ENCODE results near the gene GNA12. TPM values are rescaled to one million over a fixed set of nuclear protein-coding genes. Genes with fewer than 3 reads are reported as not detected.
A peak's percentile ranks its signal among the peaks of the same experiment; 100 is the strongest.

GNA12 gene
- total RNA-seq, 1 donor from 2014 or later: 68.6 TPM

- no peak overlapping the region for H3K27ac Mint-ChIP-seq
- TF ChIP-seq, protein P1, sequence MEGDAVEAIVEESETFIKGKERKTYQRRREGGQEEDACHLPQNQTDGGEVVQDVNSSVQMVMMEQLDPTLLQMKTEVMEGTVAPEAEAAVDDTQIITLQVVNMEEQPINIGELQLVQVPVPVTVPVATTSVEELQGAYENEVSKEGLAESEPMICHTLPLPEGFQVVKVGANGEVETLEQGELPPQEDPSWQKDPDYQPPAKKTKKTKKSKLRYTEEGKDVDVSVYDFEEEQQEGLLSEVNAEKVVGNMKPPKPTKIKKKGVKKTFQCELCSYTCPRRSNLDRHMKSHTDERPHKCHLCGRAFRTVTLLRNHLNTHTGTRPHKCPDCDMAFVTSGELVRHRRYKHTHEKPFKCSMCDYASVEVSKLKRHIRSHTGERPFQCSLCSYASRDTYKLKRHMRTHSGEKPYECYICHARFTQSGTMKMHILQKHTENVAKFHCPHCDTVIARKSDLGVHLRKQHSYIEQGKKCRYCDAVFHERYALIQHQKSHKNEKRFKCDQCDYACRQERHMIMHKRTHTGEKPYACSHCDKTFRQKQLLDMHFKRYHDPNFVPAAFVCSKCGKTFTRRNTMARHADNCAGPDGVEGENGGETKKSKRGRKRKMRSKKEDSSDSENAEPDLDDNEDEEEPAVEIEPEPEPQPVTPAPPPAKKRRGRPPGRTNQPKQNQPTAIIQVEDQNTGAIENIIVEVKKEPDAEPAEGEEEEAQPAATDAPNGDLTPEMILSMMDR (IDR thresholded peaks at IDR 0.05; ENCODE audit: unreplicated experiment): no peak
- peaks cover 7% of the 10 kb centered on the region for H3K4me1 Mint-ChIP-seq (ENCODE audit: low read depth)
- no peaks in the 10 kb centered on the region for H3K27me3 Mint-ChIP-seq
- no peak for DNase-seq (ENCODE audit: low spot score, unreplicated experiment)
- no peaks in the 10 kb centered on the region for H3K9me3 Mint-ChIP-seq (ENCODE audit: low read depth)
- H3K36me3 Mint-ChIP-seq (ENCODE audit: insufficient read depth): peaks cover 18% of the 10 kb centered on the region
- H3K4me3 Mint-ChIP-seq (ENCODE audit: low read depth): no peak overlapping the region
Observed at GRCh38 chr7:2814946-2815874, 28.9 kb downstream of the GNA12 start.

- H3K4me1 Mint-ChIP-seq (ENCODE audit: low read depth): peaks cover 3% of the 10 kb centered on the region
- H3K36me3 Mint-ChIP-seq (ENCODE audit: insufficient read depth): peaks cover 18% of the 10 kb centered on the region
- TF ChIP-seq, protein P1 (IDR thresholded peaks at IDR 0.05; ENCODE audit: unreplicated experiment): no peak
- H3K9me3 Mint-ChIP-seq (ENCODE audit: low read depth): no peaks in the 10 kb centered on the region
- no peak overlapping the region for H3K4me3 Mint-ChIP-seq (ENCODE audit: low read depth)
- H3K27me3 Mint-ChIP-seq: no peaks in the 10 kb centered on the region
- H3K27ac Mint-ChIP-seq: peak overlapping the region; percentile 77
- no peak for DNase-seq (ENCODE audit: low spot score, unreplicated experiment)
Observed at GRCh38 chr7:2814186-2814945, 29.7 kb downstream of the GNA12 start.

GRCh38 chr7:2813350-2814185 is 30.5 kb downstream of the GNA12 start:
- H3K4me1 Mint-ChIP-seq (ENCODE audit: low read depth): peaks cover 4% of the 10 kb centered on the region
- TF ChIP-seq, protein P1 (IDR thresholded peaks at IDR 0.05; ENCODE audit: unreplicated experiment): no peak
- H3K36me3 Mint-ChIP-seq (ENCODE audit: insufficient read depth): peaks cover 18% of the 10 kb centered on the region
- DNase-seq (ENCODE audit: low spot score, unreplicated experiment): no peak
- no peaks in the 10 kb centered on the region for H3K27me3 Mint-ChIP-seq
- H3K4me3 Mint-ChIP-seq (ENCODE audit: low read depth): no peak overlapping the region
- peak overlapping the region; percentile 0 for H3K27ac Mint-ChIP-seq
- no peaks in the 10 kb centered on the region for H3K9me3 Mint-ChIP-seq (ENCODE audit: low read depth)

GRCh38 chr7:2812831-2813230 is 31.3 kb downstream of the GNA12 start:
- Mint-ChIP-seq H3K4me1 (ENCODE audit: low read depth) (peaks cover 4% of the 10 kb centered on the region), H3K4me3 (ENCODE audit: low read depth) (no peak overlapping the region), H3K36me3 (ENCODE audit: insufficient read depth) (peaks cover 18% of the 10 kb centered on the region), H3K27ac (no peak overlapping the region), H3K9me3 (ENCODE audit: low read depth) (no peaks in the 10 kb centered on the region), H3K27me3 (no peaks in the 10 kb centered on the region)
- TF ChIP-seq, protein P1 (IDR thresholded peaks at IDR 0.05; ENCODE audit: unreplicated experiment): no peak
- no peak for DNase-seq (ENCODE audit: low spot score, unreplicated experiment)

DNA sequence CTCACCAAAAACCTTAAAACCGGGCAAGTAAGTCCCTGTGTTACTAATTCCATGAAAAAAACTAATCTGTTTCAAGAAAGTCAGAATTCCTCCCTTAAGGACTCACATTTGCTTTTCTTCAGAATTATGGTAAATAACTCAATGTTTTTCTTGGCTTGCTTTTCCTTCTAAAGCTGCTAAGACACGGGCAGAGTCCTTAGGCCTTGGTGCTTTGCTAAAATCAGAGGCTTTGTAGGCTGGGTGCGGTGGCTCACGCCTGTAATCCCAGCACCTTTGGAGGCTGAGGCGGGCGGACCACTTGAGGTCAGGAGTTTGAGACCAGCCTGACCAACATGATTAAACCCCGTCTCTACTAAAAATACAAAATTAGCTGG is 32.0 kb downstream of the GNA12 start:
- Mint-ChIP-seq H3K4me3 (ENCODE audit: low read depth) (no peak overlapping the region), H3K27ac (no peak overlapping the region), H3K27me3 (no peaks in the 10 kb centered on the region), H3K9me3 (ENCODE audit: low read depth) (no peaks in the 10 kb centered on the region), H3K36me3 (ENCODE audit: insufficient read depth) (peaks cover 18% of the 10 kb centered on the region), H3K4me1 (ENCODE audit: low read depth) (peaks cover 5% of the 10 kb centered on the region)
- DNase-seq (ENCODE audit: low spot score, unreplicated experiment): no peak
- TF ChIP-seq, protein P1 (IDR thresholded peaks at IDR 0.05; ENCODE audit: unreplicated experiment): no peak

All from progenitor cell of endocrine pancreas (in vitro differentiated cells).